ENCODE measurements around the gene CCR5AS.

DNA sequence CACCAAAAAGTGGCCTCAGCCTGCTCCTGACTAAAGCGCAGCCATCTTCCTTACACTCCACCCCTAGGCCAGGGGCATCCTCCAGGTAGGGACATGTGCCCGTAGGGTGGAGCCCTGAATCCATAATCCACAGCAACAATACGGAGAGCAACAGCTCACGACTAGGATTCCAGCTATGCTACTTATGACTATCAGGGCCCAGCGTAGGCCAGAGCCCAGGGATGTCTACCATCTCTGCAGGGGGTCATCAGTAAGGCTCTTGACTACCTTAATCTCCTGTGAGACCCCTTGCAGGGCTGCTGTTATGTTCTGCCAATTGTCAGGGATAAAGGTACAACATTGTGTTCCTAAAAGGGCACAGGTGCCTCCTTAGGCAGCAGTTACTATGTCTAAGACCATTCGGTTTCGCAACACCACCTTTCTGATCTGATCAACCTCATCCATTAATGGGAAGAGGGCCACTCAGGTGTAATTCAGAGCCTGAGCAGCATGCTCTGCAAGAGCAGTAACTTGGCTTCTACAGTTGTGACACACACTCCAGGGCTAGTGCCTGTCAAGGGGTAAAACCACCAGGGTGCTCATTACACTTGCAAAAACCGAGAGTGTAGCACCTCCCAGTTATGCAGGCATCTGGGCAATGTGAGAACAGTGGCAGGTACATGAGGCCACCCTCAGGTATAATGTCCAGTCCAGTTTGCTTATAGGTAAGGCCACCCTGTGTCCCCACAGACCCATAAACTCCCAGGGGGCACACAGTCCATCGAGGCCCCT lies 11.2 kb upstream of the CCR5AS start:
- TF ChIP-seq, protein P1, sequence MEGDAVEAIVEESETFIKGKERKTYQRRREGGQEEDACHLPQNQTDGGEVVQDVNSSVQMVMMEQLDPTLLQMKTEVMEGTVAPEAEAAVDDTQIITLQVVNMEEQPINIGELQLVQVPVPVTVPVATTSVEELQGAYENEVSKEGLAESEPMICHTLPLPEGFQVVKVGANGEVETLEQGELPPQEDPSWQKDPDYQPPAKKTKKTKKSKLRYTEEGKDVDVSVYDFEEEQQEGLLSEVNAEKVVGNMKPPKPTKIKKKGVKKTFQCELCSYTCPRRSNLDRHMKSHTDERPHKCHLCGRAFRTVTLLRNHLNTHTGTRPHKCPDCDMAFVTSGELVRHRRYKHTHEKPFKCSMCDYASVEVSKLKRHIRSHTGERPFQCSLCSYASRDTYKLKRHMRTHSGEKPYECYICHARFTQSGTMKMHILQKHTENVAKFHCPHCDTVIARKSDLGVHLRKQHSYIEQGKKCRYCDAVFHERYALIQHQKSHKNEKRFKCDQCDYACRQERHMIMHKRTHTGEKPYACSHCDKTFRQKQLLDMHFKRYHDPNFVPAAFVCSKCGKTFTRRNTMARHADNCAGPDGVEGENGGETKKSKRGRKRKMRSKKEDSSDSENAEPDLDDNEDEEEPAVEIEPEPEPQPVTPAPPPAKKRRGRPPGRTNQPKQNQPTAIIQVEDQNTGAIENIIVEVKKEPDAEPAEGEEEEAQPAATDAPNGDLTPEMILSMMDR (IDR thresholded peaks at IDR 0.05): no peak
- TF ChIP-seq POLR2AphosphoS5 (IDR thresholded peaks at IDR 0.05): no peak
- no peak for TF ChIP-seq POLR2A (IDR thresholded peaks at IDR 0.05)
